NCI-H146 treated with DMSO at 0.1 percent for 48 hours (cell line): ENCODE data around the gene PER2.
A peak's percentile ranks its signal among the peaks of the same experiment; 100 is the strongest.
"Not testable (repeated sequence)": the region's sequence is repeated elsewhere in the genome, so short reads cannot be mapped to it uniquely, and the experiment has no call there.

Experiments used
- DNase-seq: peaks from one replicate; lab custom pipeline; 2025; ENCODE audit not compliant: unreplicated experiment; lab: John Stamatoyannopoulos, UW

PER2 gene

GRCh38 chr2:238288650-238289573, 502 bp upstream of the PER2 start:
- DNase-seq, result peak; percentile 86

GRCh38 chr2:238286987-238287736, 1.2 kb downstream of the PER2 start:
- no peak for DNase-seq

GRCh38 chr2:238286551-238286950, 1.9 kb downstream of the PER2 start:
- no peak for DNase-seq

- no peak for DNase-seq
Measured at GRCh38 chr2:238286095-238286494, 2.3 kb downstream of the PER2 start.

GRCh38 chr2:238285653-238286082, 2.7 kb downstream of the PER2 start:
- DNase-seq, result no peak

- DNase-seq, result no peak
Measured at GRCh38 chr2:238284802-238285515, 3.5 kb downstream of the PER2 start.

GRCh38 chr2:238282861-238283738, 5.3 kb downstream of the PER2 start:
- DNase-seq, result no peak

- no peak for DNase-seq
Measured at GRCh38 chr2:238281826-238282480, 6.5 kb downstream of the PER2 start.

- no peak for DNase-seq
Measured at GRCh38 chr2:238280083-238280825, 8.2 kb downstream of the PER2 start.

GRCh38 chr2:238279324-238279682, 9.1 kb downstream of the PER2 start:
- DNase-seq, result no peak

- no peak for DNase-seq
Measured at GRCh38 chr2:238278626-238279323, 9.6 kb downstream of the PER2 start.

- DNase-seq, result no peak
Measured at GRCh38 chr2:238277695-238278094, 10.7 kb downstream of the PER2 start.

GRCh38 chr2:238274152-238274865, 14.1 kb downstream of the PER2 start:
- DNase-seq, result no peak

GRCh38 chr2:238273433-238273832, 15.0 kb downstream of the PER2 start:
- not testable (repeated sequence) for DNase-seq

GRCh38 chr2:238272156-238272555, 16.3 kb downstream of the PER2 start:
- DNase-seq, result no peak

- DNase-seq, result not testable (repeated sequence)
Measured at GRCh38 chr2:238271686-238272085, 16.7 kb downstream of the PER2 start.

GRCh38 chr2:238271061-238271554, 17.3 kb downstream of the PER2 start:
- DNase-seq, result no peak

- no peak for DNase-seq
Measured at GRCh38 chr2:238270606-238271005, 17.8 kb downstream of the PER2 start.
